Stomach (tissue), 9 donors: ENCODE data around the gene SUCLG2. TPM values are rescaled to one million over a fixed set of nuclear protein-coding genes. Genes with fewer than 3 reads are reported as not detected.

Experiments used
- DNase-seq, 2 donors: peaks; one replicate each; pipeline versions ENCODE4 v3.0.0 to v3.0.0-alpha.2; 2013 to 2019
- H3K27ac ChIP-seq, 5 donors: fragments of 200-600 bp in 4 of 5; sonication (generic) in 4 of 5; one replicate each; pipeline ENCODE4 v1.5.1; 2013 to 2019; ENCODE audit warnings: mild to moderate bottlenecking in 1 of 5, moderate library complexity in 1 of 5
- H3K27me3 ChIP-seq, 3 donors: fragments of 200-600 bp; sonication (generic); one replicate each; pipeline ENCODE4 v1.5.1; 2017 to 2019; ENCODE audit warnings: mixed run types in 1 of 3
- H3K36me3 ChIP-seq, 4 donors: fragments of 200-600 bp; sonication (generic); 1 replicate in 3 of 4; 2 replicates in 1 of 4; pipeline ENCODE4 v1.5.1; 2016 to 2019
- H3K4me1 ChIP-seq, 4 donors: fragments of 200-600 bp; sonication (generic); one replicate each; pipeline ENCODE4 v1.5.1; 2016 to 2019
- H3K4me3 ChIP-seq, 4 donors: fragments of 200-600 bp; sonication (generic) in 3 of 4; one replicate each; pipeline ENCODE4 v1.5.1; 2016 to 2019; ENCODE audit warnings: mild to moderate bottlenecking in 1 of 4
- H3K9me3 ChIP-seq, 4 donors: fragments of 200-600 bp; sonication (generic); one replicate each; pipeline ENCODE4 v1.5.1; 2016 to 2019
- EP300 ChIP-seq: sonication (generic); formaldehyde crosslinking; IDR thresholded peaks from one replicate; pipeline ENCODE4 v1.6.1; 2017; ENCODE audit warnings: antibody characterized with exemption
- POLR2A ChIP-seq, 4 donors: fragments of 450-650 bp; IDR thresholded peaks; one replicate each; pipeline ENCODE4 v1.6.1; 2016; ENCODE audit warnings: antibody characterized with exemption in 4 of 4, control low read depth in 2 of 4, mild to moderate bottlenecking in 1 of 4, moderate library complexity in 1 of 4
- POLR2AphosphoS5 ChIP-seq, 3 donors: sonication (generic); formaldehyde crosslinking; IDR thresholded peaks; one replicate each; pipeline ENCODE4 v1.6.1; 2016; ENCODE audit warnings: antibody characterized with exemption in 3 of 3
- WGBS, 5 donors: extraction: QIAGEN DNeasy Blood & Tissue Kit in 3 of 5; methylation state at CpG; one replicate each; pipeline versions ENCODE4 v1.1.5 to v1.1.7; 2013 to 2018; 5-methylcytosine and 5-hydroxymethylcytosine counted together
- intact Hi-C: fragments of 100-400 bp; cut with DNase I; formaldehyde crosslinking; loops from one replicate; pipeline ENCODE4 v1.15.1; 2023; ENCODE audit warnings: low total_unique reads
- polyA plus RNA-seq, 3 donors: library from polyadenylated mRNA; stranded (reverse); fragments of 200-250 nt; gene quantifications; one replicate each; pipeline ENCODE4 v1.2.3, GENCODE V29; 2013
- total RNA-seq, 5 donors: library from RNA; depleted of rRNA; stranded (reverse); fragments of >200 nt; gene quantifications; one replicate each; pipeline versions ENCODE4 v1.1.0 to v1.2.3, GENCODE V29; 2014 to 2016
- TF ChIP-seq, protein P1 (sequence below), 7 experiments: fragments of 450-650 bp in 4 of 7; fragments of 200-600 bp in 3 of 7; sonication (generic) in 3 of 7; IDR thresholded peaks; one replicate each; pipeline ENCODE4 v1.5.1; 2016 to 2019; ENCODE audit warnings: antibody characterized with exemption in 7 of 7, control low read depth in 2 of 7, mild to moderate bottlenecking in 1 of 7
- donor health status: healthy with polysubstance abuse.
- donor health status: Bipolar disorder and iron deficiency.
- donor health status: healthy.

Gene SUCLG2
- total and polyA plus RNA-seq, 8 donors = 30.9 to 174 (median 74.9) TPM

DNA sequence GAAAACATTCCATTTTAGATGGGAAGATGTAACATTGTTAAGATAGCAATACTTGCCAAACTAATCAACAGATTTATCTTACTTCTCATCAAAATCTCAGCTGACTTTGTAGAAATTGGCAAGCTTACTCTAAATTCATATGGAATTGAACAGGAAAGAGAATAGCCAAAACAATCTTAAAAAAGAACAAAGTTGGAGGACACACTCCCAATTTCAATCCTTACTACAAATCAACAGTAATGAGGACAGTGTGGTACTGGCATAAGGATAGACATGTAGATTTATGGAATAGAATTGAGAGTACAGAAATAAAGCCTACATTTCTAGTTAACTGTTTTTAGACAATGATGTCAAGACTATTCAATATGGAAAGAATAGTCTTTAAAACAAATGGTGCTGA, 308.3 kb downstream of the SUCLG2 start:
- TF ChIP-seq POLR2AphosphoS5 (IDR thresholded peaks at IDR 0.05) (no peak), EP300 (no peak), POLR2A (IDR thresholded peaks at IDR 0.05) (no peak)
- TF ChIP-seq, protein P1, sequence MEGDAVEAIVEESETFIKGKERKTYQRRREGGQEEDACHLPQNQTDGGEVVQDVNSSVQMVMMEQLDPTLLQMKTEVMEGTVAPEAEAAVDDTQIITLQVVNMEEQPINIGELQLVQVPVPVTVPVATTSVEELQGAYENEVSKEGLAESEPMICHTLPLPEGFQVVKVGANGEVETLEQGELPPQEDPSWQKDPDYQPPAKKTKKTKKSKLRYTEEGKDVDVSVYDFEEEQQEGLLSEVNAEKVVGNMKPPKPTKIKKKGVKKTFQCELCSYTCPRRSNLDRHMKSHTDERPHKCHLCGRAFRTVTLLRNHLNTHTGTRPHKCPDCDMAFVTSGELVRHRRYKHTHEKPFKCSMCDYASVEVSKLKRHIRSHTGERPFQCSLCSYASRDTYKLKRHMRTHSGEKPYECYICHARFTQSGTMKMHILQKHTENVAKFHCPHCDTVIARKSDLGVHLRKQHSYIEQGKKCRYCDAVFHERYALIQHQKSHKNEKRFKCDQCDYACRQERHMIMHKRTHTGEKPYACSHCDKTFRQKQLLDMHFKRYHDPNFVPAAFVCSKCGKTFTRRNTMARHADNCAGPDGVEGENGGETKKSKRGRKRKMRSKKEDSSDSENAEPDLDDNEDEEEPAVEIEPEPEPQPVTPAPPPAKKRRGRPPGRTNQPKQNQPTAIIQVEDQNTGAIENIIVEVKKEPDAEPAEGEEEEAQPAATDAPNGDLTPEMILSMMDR (IDR thresholded peaks at IDR 0.05) = no peak
- no peaks in the 10 kb centered on the region for H3K27me3 ChIP-seq
- no peaks in the 10 kb centered on the region for H3K36me3 ChIP-seq
- H3K9me3 ChIP-seq = peaks cover 0 to 6% (median 0%) of the 10 kb centered on the region in 4 donors
- H3K4me3 ChIP-seq = no peak overlapping the region
- H3K4me1 ChIP-seq = no peaks in the 10 kb centered on the region
- H3K27ac ChIP-seq = no peak overlapping the region
- DNase-seq = no peak
- intact Hi-C loops = no loop called here

GRCh38 chr3:67335813-67336212, 318.6 kb downstream of the SUCLG2 start:
- no peaks in the 10 kb centered on the region for H3K4me1 ChIP-seq
- no peak for TF ChIP-seq POLR2AphosphoS5 (IDR thresholded peaks at IDR 0.05)
- TF ChIP-seq, protein P1 (IDR thresholded peaks at IDR 0.05) = no peak
- no peak for TF ChIP-seq POLR2A (IDR thresholded peaks at IDR 0.05)
- no peak for TF ChIP-seq EP300
- no peak overlapping the region for H3K27ac ChIP-seq
- intact Hi-C loops = no loop called here
- H3K27me3 ChIP-seq = no peaks in the 10 kb centered on the region
- no peaks in the 10 kb centered on the region for H3K36me3 ChIP-seq
- whole genome bisulfite sequencing, 5 donors = 29 to 50% (median 40%) methylated on average over 1 to 2 of the region's 2 CpGs
- no peak for DNase-seq
- H3K4me3 ChIP-seq = no peak overlapping the region
- H3K9me3 ChIP-seq = peaks cover 0 to 48% (median 21%) of the 10 kb centered on the region in 4 donors

DNA sequence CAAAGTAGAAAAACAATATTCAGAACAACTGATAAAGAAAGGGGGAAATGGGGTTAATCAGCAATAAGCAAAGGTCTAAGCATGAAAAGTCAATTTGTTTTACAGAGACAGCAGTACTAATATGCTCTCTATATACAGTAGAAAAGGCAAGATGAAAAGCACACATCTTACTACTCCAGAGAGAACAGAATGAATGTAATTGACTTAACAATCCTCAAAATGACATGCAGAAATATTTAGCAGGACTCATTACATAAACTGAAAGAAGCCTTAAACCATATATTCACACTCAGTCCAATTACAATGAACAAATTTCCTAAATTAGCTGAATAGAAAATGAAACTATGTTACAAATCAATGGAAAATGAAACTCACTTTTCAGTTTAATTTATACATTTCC, 319.8 kb downstream of the SUCLG2 start:
- TF ChIP-seq EP300 (no peak), POLR2A (IDR thresholded peaks at IDR 0.05) (no peak), POLR2AphosphoS5 (IDR thresholded peaks at IDR 0.05) (no peak)
- TF ChIP-seq, protein P1 (IDR thresholded peaks at IDR 0.05) = no peak
- no peak for DNase-seq
- peaks cover 0 to 36% (median 16%) of the 10 kb centered on the region in 4 donors for H3K9me3 ChIP-seq
- H3K27ac ChIP-seq = no peak overlapping the region
- H3K4me3 ChIP-seq = no peak overlapping the region
- no peaks in the 10 kb centered on the region for H3K4me1 ChIP-seq
- H3K27me3 ChIP-seq = no peaks in the 10 kb centered on the region
- no peaks in the 10 kb centered on the region for H3K36me3 ChIP-seq
- intact Hi-C loops = no loop called here

DNA sequence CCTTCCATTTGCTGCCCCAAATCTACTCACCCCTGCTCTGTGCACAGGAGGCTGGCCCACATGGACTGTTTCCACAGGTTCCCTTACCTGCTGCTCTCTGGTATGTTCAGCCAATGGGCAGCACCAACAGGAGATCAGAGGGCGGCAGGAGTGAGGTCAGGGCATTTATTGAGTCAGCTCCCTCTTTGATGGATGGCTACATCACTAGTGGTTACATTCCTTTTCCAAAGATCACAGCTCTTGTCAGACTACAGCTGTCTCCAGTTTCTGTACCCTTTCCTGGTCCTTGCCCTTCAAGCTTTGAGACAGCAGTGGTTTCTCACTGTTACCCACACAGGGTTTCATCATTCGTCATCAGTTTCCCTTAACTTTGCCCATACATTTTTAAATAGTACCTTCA, 325.1 kb downstream of the SUCLG2 start:
- H3K9me3 ChIP-seq = no peaks in the 10 kb centered on the region
- H3K4me3 ChIP-seq = no peak overlapping the region
- H3K4me1 ChIP-seq = no peaks in the 10 kb centered on the region
- H3K27me3 ChIP-seq = no peaks in the 10 kb centered on the region
- H3K36me3 ChIP-seq = no peaks in the 10 kb centered on the region
- TF ChIP-seq, protein P1 (IDR thresholded peaks at IDR 0.05) = no peak
- TF ChIP-seq POLR2AphosphoS5 (IDR thresholded peaks at IDR 0.05) = no peak
- DNase-seq = no peak
- no peak overlapping the region for H3K27ac ChIP-seq
- intact Hi-C loops = no loop called here
- 70 to 82% (median 74%) methylated on average over 2 of the region's 2 CpGs for WGBS, 5 donors
